GM20000 (cell line): Measurements from ENCODE around the gene FLAD1.
"Not testable (repeated sequence)": the region's sequence is repeated elsewhere in the genome, so short reads cannot be mapped to it uniquely, and the experiment has no call there.

ENCODE experiments used
- DNase-seq: peaks from one replicate; pipeline ENCODE4 v3.0.0; 2012; ENCODE audit warnings: low spot score
- CTCF ChIP-seq: IDR thresholded peaks from 2 replicates; pipeline ENCODE4 v1.5.1; 2012; ENCODE audit warnings: mild to moderate bottlenecking, control low read depth; ENCODE audit errors: extremely low read depth, missing control alignments

Gene FLAD1

DNA sequence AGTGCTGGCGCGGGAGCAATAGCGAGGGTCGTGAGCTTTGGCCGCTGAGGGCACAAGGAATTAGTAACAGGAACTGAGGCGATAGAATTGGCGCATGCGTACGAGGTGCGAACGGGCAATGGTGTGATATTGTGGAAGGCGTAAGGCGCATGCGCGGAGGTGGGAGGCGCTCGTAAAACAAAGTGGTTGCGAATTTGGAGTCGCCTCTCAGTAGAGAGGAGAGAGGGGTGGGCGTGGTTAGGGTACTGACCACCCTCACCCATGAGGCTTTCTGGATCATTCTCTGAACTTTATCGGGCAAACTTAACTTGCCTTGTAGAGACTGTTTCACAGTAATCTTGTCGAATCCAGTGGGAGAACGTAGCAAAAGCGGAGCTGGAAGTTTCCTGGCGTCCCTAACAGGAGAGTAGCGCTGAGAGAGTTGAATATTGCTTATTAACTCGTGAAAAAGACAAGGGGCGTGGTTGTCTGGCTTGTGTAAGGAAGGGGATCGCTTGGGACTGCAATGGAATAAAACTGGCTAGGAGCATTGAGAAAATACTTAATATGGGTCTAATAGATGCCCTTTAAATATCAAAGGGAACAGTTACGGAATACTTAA is 8.2 kb upstream of the FLAD1 start:
- no peak for TF ChIP-seq CTCF
- peak; percentile 87 for DNase-seq

DNA sequence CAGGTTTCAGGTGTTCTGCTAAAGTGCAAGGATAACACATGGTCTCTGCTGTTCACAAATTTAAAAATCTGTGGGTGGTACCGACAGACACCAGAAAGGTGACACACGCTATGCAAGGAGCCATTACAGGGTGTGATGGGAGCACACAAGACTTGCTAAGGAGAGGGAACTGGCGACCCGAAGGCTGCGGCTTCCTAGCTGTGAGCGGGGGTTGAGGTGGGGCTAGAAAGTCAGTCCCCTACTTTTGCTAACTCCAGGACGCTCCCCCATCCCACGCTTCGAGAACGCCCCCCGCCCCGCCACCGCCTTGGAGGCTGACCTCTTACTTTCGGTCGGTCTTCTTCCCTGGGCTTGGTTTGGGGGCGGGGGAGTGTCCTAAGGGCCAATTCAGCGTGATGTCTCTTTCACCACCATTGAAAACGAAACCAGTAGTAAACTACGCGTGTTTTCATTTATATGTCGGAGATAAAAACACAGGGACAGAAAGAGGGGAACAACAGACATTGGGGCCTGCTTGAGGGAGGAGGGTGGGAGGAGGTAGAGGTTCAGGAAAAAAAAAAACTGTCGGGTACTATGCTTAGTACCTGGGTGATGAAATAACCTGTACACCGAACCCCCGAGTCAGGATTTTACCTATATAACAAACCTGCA is 7.6 kb upstream of the FLAD1 start:
- TF ChIP-seq CTCF: no peak

DNA sequence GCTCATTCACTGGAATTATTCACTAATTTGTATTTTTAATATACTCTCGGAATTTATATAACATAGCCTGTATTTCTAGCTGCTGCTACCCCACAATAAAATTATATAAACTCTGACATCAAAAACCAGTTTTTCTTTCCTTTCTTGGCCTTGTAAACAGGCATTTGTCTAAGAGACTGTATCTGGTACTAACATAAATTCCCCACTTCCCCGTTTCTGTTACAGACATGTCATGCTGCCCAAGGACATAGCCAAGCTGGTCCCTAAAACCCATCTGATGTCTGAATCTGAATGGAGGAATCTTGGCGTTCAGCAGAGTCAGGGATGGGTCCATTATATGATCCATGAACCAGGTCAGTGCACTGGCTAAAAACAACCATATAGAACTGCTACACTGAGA is 5.4 kb upstream of the FLAD1 start:
- not testable (repeated sequence) for DNase-seq

More for the DNA sequence above, 7.6 kb upstream of the FLAD1 start:
- DNase-seq: peak; percentile 51

DNA sequence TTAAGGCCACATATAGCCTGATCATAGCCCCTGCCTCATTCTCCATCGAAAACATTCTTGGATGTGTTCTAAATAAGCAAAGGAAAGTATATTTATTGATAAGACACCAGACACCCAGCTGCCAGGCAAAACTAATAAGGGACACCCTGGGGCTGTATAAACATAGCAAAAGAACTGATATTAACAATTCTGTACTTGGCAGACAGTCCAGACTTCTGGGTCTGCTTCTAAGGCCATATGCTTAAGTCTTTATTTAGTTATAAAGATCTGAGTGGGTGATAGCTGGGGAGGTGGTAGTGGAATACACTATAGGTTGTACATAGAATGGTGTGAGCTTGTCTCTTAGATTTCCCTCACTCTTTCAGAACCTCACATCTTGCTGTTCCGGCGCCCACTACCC is 4.8 kb upstream of the FLAD1 start:
- no peak for DNase-seq
- no peak for TF ChIP-seq CTCF

- no peak for TF ChIP-seq CTCF
- DNase-seq: no peak
These were observed 803 bp upstream of the FLAD1 start for GRCh38 chr1:154982341-154982740.

- TF ChIP-seq CTCF: no peak
- DNase-seq: no peak
These were observed 777 bp downstream of the FLAD1 start for GRCh38 chr1:154983776-154984466.

GRCh38 chr1:154986736-154987135 is 3.6 kb downstream of the FLAD1 start:
- DNase-seq: not testable (repeated sequence)

- no peak for DNase-seq
- TF ChIP-seq CTCF: no peak
These were observed 4.2 kb downstream of the FLAD1 start for GRCh38 chr1:154987326-154987725.
